ENCODE data around the gene EIF1B.

DNA sequence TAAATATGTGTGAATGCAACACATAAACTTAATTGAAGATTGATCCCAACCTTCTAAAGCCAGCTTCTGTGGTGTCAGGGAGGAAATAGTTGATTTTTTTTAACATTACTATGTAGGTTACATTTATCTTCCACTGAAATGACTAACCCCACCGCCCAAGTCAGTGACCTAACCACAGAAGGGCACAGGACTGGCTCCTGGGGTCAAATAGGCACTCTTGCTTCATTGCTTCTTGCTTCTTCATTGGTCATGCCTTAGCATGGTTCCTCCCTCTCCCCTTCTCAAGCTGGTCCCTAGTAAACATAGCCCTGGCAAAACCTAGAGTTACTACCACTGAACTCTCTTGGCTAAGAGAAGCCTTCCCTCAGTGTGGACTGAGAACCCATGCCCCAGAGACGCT, 12.3 kb downstream of the EIF1B start:
- TF ChIP-seq, protein P1, sequence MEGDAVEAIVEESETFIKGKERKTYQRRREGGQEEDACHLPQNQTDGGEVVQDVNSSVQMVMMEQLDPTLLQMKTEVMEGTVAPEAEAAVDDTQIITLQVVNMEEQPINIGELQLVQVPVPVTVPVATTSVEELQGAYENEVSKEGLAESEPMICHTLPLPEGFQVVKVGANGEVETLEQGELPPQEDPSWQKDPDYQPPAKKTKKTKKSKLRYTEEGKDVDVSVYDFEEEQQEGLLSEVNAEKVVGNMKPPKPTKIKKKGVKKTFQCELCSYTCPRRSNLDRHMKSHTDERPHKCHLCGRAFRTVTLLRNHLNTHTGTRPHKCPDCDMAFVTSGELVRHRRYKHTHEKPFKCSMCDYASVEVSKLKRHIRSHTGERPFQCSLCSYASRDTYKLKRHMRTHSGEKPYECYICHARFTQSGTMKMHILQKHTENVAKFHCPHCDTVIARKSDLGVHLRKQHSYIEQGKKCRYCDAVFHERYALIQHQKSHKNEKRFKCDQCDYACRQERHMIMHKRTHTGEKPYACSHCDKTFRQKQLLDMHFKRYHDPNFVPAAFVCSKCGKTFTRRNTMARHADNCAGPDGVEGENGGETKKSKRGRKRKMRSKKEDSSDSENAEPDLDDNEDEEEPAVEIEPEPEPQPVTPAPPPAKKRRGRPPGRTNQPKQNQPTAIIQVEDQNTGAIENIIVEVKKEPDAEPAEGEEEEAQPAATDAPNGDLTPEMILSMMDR (IDR thresholded peaks at IDR 0.05 in 4 of 5, conservative IDR thresholded peaks at IDR 0.05 in 1 of 5): no peak
- no peak for TF ChIP-seq POLR2A (IDR thresholded peaks at IDR 0.05)
